ENCODE data around the gene OR6K6.

OR6K6 gene

GRCh38 chr1:158803678-158804077 is 49.2 kb downstream of the OR6K6 start:
- no peak for DNase-seq
